Neutrophil (primary cell): ENCODE results near the gene KLRF1.

ENCODE experiments used
- H3K27ac ChIP-seq: fragments of 200-600 bp; sonication (generic); 2 replicates; pipeline ENCODE4 v1.5.1; 2016; ENCODE audit warnings: mild to moderate bottlenecking, moderate library complexity
- H3K27me3 ChIP-seq: fragments of 200-600 bp; sonication (generic); 2 replicates; pipeline ENCODE4 v1.6.0; 2016; ENCODE audit warnings: mild to moderate bottlenecking
- H3K36me3 ChIP-seq: fragments of 200-600 bp; sonication (generic); 2 replicates; pipeline ENCODE4 v1.5.1; 2017
- H3K4me1 ChIP-seq, 2 experiments: fragments of 200-600 bp in 1 of 2; sonication (generic) in 1 of 2; 1 replicate in 1 of 2; 2 replicates in 1 of 2; pipeline versions ENCODE4 v1.5.1 to v1.6.1; 2013 to 2016; ENCODE audit warnings: low read depth in 1 of 2, low read length in 1 of 2, mild to moderate bottlenecking in 1 of 2, moderate library complexity in 1 of 2; ENCODE audit not compliant: control insufficient read depth in 1 of 2, insufficient read depth in 1 of 2
- H3K4me3 ChIP-seq, 2 experiments: fragments of 200-600 bp in 1 of 2; sonication (generic) in 1 of 2; 1 replicate in 1 of 2; 2 replicates in 1 of 2; pipeline ENCODE4 v1.5.1; 2013 to 2016; ENCODE audit warnings: low read depth in 1 of 2, low read length in 1 of 2, mild to moderate bottlenecking in 1 of 2, moderate library complexity in 1 of 2
- H3K9me3 ChIP-seq: fragments of 200-600 bp; sonication (generic); 2 replicates; pipeline ENCODE4 v1.5.1; 2016
- CTCF ChIP-seq: fragments of 200-600 bp; sonication (generic); IDR thresholded peaks from 2 replicates; pipeline ENCODE4 v1.5.1; 2016; ENCODE audit warnings: antibody characterized with exemption

KLRF1 gene

DNA sequence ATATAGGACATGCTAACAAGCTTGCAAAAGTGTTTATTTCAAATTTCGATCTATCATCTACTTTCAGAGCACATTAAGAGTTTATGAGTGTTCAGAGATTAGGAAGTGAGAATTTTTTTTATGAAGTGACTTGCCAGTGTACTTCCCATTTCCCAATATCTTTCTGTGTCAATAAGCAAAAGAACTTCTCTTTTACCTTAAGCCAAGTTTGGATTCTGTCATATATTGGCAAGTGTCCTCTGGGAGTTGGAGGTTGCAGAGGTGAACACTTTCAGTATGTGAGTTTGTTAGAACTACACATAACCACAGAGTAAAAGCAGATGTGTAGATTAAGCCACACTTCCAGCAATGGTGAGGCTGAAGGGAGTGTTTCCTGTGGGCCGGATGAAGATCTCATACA lies 16.6 kb upstream of the KLRF1 start:
- H3K36me3 ChIP-seq, result no peaks in the 10 kb centered on the region
- H3K9me3 ChIP-seq, result no peaks in the 10 kb centered on the region
- H3K27me3 ChIP-seq, result no peaks in the 10 kb centered on the region
- peak overlapping the region in 1 of 2 experiments; percentile 32 for H3K4me3 ChIP-seq
- peaks cover 28 to 34% of the 10 kb centered on the region in 2 experiments for H3K4me1 ChIP-seq
- H3K27ac ChIP-seq, result peak overlapping the region; percentile 61
- TF ChIP-seq CTCF, result no peak

DNA sequence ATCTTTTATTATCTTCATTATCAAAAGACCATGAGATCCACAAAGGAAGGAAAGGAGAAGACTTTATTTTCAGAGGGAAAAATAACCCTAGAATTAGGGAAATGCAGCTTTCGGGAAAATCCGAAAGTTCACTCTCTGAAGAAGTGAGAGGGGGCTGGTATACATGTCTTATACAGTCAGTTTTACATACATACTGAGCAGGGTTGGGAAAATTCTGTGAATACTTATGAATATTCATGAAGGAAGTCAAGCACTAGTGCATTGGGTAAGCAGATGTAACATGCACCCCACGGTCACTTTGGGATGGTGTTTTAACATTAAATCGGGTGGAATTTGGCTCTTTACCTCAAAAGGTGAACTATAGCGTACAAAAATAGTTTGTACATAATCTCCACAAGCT lies 15.7 kb upstream of the KLRF1 start:
- Histone ChIP-seq H3K9me3 (no peaks in the 10 kb centered on the region), H3K4me3 (no peak overlapping the region), H3K4me1 (peaks cover 28 to 34% of the 10 kb centered on the region in 2 experiments), H3K36me3 (no peaks in the 10 kb centered on the region), H3K27me3 (no peaks in the 10 kb centered on the region), H3K27ac (no peak overlapping the region)
- TF ChIP-seq CTCF, result no peak

GRCh38 chr12:9813821-9814798 lies 13.2 kb upstream of the KLRF1 start:
- H3K9me3 ChIP-seq, result no peaks in the 10 kb centered on the region
- H3K4me3 ChIP-seq, result peak overlapping the region; percentile 52 to 60
- no peaks in the 10 kb centered on the region for H3K36me3 ChIP-seq
- H3K27ac ChIP-seq, result peak overlapping the region; percentile 59
- peak; percentile 96 for TF ChIP-seq CTCF
- peaks cover 28 to 34% of the 10 kb centered on the region in 2 experiments for H3K4me1 ChIP-seq
- H3K27me3 ChIP-seq, result no peaks in the 10 kb centered on the region

DNA sequence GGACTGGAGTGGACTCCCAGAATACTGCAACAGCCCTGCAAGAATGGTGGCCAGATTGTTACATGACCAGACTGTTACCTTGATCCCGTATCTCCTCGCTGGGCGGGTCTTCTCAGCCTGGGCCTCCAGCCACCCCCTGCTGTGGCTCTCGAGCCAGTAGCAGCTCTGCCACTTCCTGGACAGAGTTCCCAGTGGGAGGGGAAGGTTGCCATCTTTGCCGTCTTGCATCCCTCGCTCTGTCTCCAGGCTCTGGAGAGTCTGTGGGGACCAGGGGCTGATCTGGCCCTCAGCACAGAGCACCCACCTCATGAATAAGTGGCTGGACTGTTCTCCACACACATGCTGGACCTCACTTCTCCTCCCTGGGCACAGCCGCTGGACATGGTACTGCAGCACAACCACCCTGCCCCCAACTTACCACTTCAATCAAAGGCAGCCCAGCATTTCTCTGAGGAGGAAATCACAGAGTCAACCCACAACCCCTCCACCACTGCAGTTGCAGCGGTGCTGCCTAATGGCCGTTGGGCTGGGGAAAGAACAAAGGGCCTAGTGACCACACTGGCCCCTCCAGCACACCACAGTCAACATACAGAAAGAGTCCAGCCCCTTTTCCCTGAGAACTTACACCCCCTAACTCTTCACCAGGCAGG lies 6.9 kb upstream of the KLRF1 start:
- H3K4me3 ChIP-seq, result no peak overlapping the region
- no peak overlapping the region for H3K27ac ChIP-seq
- H3K27me3 ChIP-seq, result no peaks in the 10 kb centered on the region
- no peak for TF ChIP-seq CTCF
- H3K9me3 ChIP-seq, result no peaks in the 10 kb centered on the region
- H3K4me1 ChIP-seq, result no peaks in the 10 kb centered on the region
- H3K36me3 ChIP-seq, result no peaks in the 10 kb centered on the region

GRCh38 chr12:9829483-9829882 lies 2.2 kb downstream of the KLRF1 start:
- TF ChIP-seq CTCF, result no peak
- Histone ChIP-seq H3K36me3 (no peaks in the 10 kb centered on the region), H3K4me3 (no peak overlapping the region), H3K27me3 (no peaks in the 10 kb centered on the region), H3K9me3 (no peaks in the 10 kb centered on the region), H3K27ac (no peak overlapping the region), H3K4me1 (no peaks in the 10 kb centered on the region)
